Stimulated activated CD8-positive, alpha-beta memory T cell treated with anti-CD3 and anti-CD28 coated beads, Interleukin-12 subunit alpha, Interleukin-12 subunit beta, amount 100 ng/mL, for 4 hours (primary cell): ENCODE results near the gene IGBP1.
"Not testable (repeated sequence)": the region's sequence is repeated elsewhere in the genome, so short reads cannot be mapped to it uniquely, and the experiment has no call there.

Experiments used
- DNase-seq: peaks from one replicate; pipeline ENCODE4 v3.0.0-alpha.2; 2020; ENCODE audit warnings: low read depth

The IGBP1 gene

GRCh38 chrX:70168238-70169188 lies 35.3 kb downstream of the IGBP1 start:
- DNase-seq: no peak

- DNase-seq: no peak
Observed at GRCh38 chrX:70169281-70169680, 36.0 kb downstream of the IGBP1 start.

- no peak for DNase-seq
Observed at GRCh38 chrX:70171624-70172023, 38.4 kb downstream of the IGBP1 start.

GRCh38 chrX:70172221-70172620 lies 39.0 kb downstream of the IGBP1 start:
- DNase-seq: no peak

GRCh38 chrX:70172964-70173363 lies 39.7 kb downstream of the IGBP1 start:
- DNase-seq: no peak

GRCh38 chrX:70174754-70175153 lies 41.5 kb downstream of the IGBP1 start:
- DNase-seq: no peak

GRCh38 chrX:70175338-70175737 lies 42.1 kb downstream of the IGBP1 start:
- no peak for DNase-seq

GRCh38 chrX:70176938-70177533 lies 43.8 kb downstream of the IGBP1 start, which contains the start of gene DGAT2L6:
Gene DGAT2L6 (plus strand): TSS chrX:70177483. CDS start chrX:70177583, 100 bp downstream.
- DNase-seq: no peak

GRCh38 chrX:70183091-70183490 lies 49.8 kb downstream of the IGBP1 start:
- no peak for DNase-seq

- no peak for DNase-seq
Observed at GRCh38 chrX:70190225-70190624, 57.0 kb downstream of the IGBP1 start.

GRCh38 chrX:70196961-70197720 lies 63.9 kb downstream of the IGBP1 start:
- DNase-seq: peak; percentile 6

GRCh38 chrX:70201732-70202131 lies 68.5 kb downstream of the IGBP1 start:
- DNase-seq: no peak

- DNase-seq: no peak
Observed at GRCh38 chrX:70208479-70208878, 75.2 kb downstream of the IGBP1 start.

GRCh38 chrX:70209570-70209969 lies 76.3 kb downstream of the IGBP1 start:
- DNase-seq: not testable (repeated sequence)
